Gastrocnemius medialis (tissue), 4 donors: ENCODE data around the gene OGFOD2. TPM values are rescaled to one million over a fixed set of nuclear protein-coding genes. Genes with fewer than 3 reads are reported as not detected.

Experiments used
- ATAC-seq, 2 donors: fragments of 150-250 bp; one replicate each; pipeline ENCODE4 v1.9.1; 2016
- DNase-seq, 2 donors: peaks; one replicate each; pipeline ENCODE4 v3.0.0-alpha.2; 2019
- H3K27ac ChIP-seq, 4 donors: fragments of 200-600 bp; sonication (generic); 1 replicate in 1 of 4; 2 replicates in 3 of 4; pipeline ENCODE4 v1.5.1; 2016 to 2018; ENCODE audit warnings: mild to moderate bottlenecking in 2 of 4, moderate library complexity in 1 of 4
- H3K27me3 ChIP-seq, 3 donors: fragments of 200-600 bp; sonication (generic) in 2 of 3; 1 replicate in 1 of 3; 2 replicates in 2 of 3; pipeline versions ENCODE4 v1.5.1 to v1.6.0; 2016 to 2019; ENCODE audit warnings: mild to moderate bottlenecking in 1 of 3, moderate library complexity in 1 of 3
- H3K36me3 ChIP-seq, 2 donors: fragments of 200-600 bp; sonication (generic) in 1 of 2; one replicate each; pipeline ENCODE4 v1.5.1; 2017 to 2018
- H3K4me1 ChIP-seq, 2 donors: fragments of 200-600 bp; sonication (generic) in 1 of 2; one replicate each; pipeline ENCODE4 v1.5.1; 2016 to 2017; ENCODE audit warnings: mild to moderate bottlenecking in 2 of 2
- H3K4me3 ChIP-seq, 4 donors: fragments of 200-600 bp; sonication (generic) in 3 of 4; 1 replicate in 1 of 4; 2 replicates in 3 of 4; pipeline ENCODE4 v1.5.1; 2016 to 2019; ENCODE audit warnings: mild to moderate bottlenecking in 2 of 4
- H3K9me3 ChIP-seq, 3 donors: fragments of 200-600 bp; sonication (generic) in 2 of 3; 1 replicate in 1 of 3; 2 replicates in 2 of 3; pipeline ENCODE4 v1.5.1; 2016 to 2019
- POLR2A ChIP-seq, 2 donors: fragments of 450-650 bp; IDR thresholded peaks; one replicate each; pipeline ENCODE4 v1.6.1; 2017; ENCODE audit warnings: antibody characterized with exemption in 2 of 2, mild to moderate bottlenecking in 2 of 2, moderate library complexity in 2 of 2
- in situ Hi-C, 4 donors: fragments of 200-750 bp; cut with MboI; loops; one replicate each; pipeline versions ENCODE4 v1.15.0 to v1.8.0; 2017; ENCODE audit warnings: low sequenced_read_pairs in 4 of 4
- intact Hi-C: fragments of 100-400 bp; cut with DNase I; formaldehyde crosslinking; loops from one replicate; pipeline ENCODE4 v1.15.1; 2023; ENCODE audit warnings: low total_unique reads
- total RNA-seq, 4 donors: library from RNA; depleted of rRNA; stranded (reverse); fragments of >200 nt; gene quantifications; one replicate each; pipeline versions ENCODE4 v1.1.0 to v1.2.3, GENCODE V29; 2016
- TF ChIP-seq, protein P1 (sequence below), 5 experiments: fragments of 450-650 bp in 3 of 5; fragments of 200-600 bp in 2 of 5; sonication (generic) in 2 of 5; IDR thresholded peaks in 4 of 5; conservative IDR thresholded peaks in 1 of 5; 1 replicate in 4 of 5; 2 replicates in 1 of 5; pipeline ENCODE4 v1.5.1; 2016 to 2019; ENCODE audit warnings: antibody characterized with exemption in 5 of 5, mild to moderate bottlenecking in 3 of 5, moderate library complexity in 3 of 5

OGFOD2 gene
- total RNA-seq, 4 donors from 2014 or later = 3.2 to 11.7 (median 7.8) TPM

DNA sequence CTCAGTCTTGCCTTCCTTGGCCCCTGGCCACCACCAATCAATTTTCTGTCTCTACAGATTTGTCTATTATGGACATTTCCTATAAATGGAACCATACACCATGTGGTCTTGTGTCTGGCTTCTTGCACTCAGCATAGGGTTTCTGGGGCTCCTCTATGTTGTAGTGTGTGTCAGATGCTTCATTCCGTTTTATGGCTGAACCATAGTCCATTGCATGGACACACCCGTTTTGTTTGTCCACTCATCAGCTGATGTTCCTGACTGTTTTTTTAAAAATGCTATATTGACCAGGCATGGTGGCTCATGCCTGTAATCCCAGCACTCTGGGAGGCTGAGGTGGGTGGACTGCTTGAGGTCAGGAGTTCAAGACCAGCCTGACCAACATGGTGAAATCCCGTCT, 26.4 kb downstream of the OGFOD2 start:
- no peak for DNase-seq
- in situ Hi-C loops = no loop called here

GRCh38 chr12:123003257-123003656, 28.2 kb downstream of the OGFOD2 start:
- no peak for DNase-seq

More for the DNA sequence above, 26.4 kb downstream of the OGFOD2 start:
- Histone ChIP-seq H3K27me3 (no peaks in the 10 kb centered on the region), H3K9me3 (no peaks in the 10 kb centered on the region), H3K4me3 (no peak overlapping the region), H3K36me3 (no peaks in the 10 kb centered on the region), H3K27ac (no peak overlapping the region), H3K4me1 (peaks cover 5 to 25% of the 10 kb centered on the region in 2 donors)
- ATAC-seq = no peak
- intact Hi-C loops = no loop called here
- TF ChIP-seq POLR2A (IDR thresholded peaks at IDR 0.05) = no peak
- TF ChIP-seq, protein P1, sequence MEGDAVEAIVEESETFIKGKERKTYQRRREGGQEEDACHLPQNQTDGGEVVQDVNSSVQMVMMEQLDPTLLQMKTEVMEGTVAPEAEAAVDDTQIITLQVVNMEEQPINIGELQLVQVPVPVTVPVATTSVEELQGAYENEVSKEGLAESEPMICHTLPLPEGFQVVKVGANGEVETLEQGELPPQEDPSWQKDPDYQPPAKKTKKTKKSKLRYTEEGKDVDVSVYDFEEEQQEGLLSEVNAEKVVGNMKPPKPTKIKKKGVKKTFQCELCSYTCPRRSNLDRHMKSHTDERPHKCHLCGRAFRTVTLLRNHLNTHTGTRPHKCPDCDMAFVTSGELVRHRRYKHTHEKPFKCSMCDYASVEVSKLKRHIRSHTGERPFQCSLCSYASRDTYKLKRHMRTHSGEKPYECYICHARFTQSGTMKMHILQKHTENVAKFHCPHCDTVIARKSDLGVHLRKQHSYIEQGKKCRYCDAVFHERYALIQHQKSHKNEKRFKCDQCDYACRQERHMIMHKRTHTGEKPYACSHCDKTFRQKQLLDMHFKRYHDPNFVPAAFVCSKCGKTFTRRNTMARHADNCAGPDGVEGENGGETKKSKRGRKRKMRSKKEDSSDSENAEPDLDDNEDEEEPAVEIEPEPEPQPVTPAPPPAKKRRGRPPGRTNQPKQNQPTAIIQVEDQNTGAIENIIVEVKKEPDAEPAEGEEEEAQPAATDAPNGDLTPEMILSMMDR (IDR thresholded peaks at IDR 0.05 in 4 of 5, conservative IDR thresholded peaks at IDR 0.05 in 1 of 5) = no peak

GRCh38 chr12:123004287-123004686, 29.2 kb downstream of the OGFOD2 start:
- Histone ChIP-seq H3K27me3 (no peaks in the 10 kb centered on the region), H3K27ac (no peak overlapping the region), H3K9me3 (no peaks in the 10 kb centered on the region), H3K4me3 (no peak overlapping the region), H3K36me3 (no peaks in the 10 kb centered on the region), H3K4me1 (peaks cover 5 to 8% of the 10 kb centered on the region in 2 donors)
- TF ChIP-seq POLR2A (IDR thresholded peaks at IDR 0.05) = no peak
- TF ChIP-seq, protein P1 (IDR thresholded peaks at IDR 0.05 in 4 of 5, conservative IDR thresholded peaks at IDR 0.05 in 1 of 5) = no peak
- DNase-seq (no peak), ATAC-seq (no peak)
- in situ Hi-C loops = no loop called here
- intact Hi-C loops = no loop called here

More at GRCh38 chr12:123003257-123003656, 28.2 kb downstream of the OGFOD2 start:
- H3K27me3 ChIP-seq = no peaks in the 10 kb centered on the region
- H3K36me3 ChIP-seq = no peaks in the 10 kb centered on the region
- intact Hi-C loops = no loop called here
- H3K4me1 ChIP-seq = peaks cover 5 to 18% of the 10 kb centered on the region in 2 donors
- no peaks in the 10 kb centered on the region for H3K9me3 ChIP-seq
- in situ Hi-C loops = no loop called here
- H3K27ac ChIP-seq = no peak overlapping the region
- no peak overlapping the region for H3K4me3 ChIP-seq
- TF ChIP-seq POLR2A (IDR thresholded peaks at IDR 0.05) = no peak
- TF ChIP-seq, protein P1 (IDR thresholded peaks at IDR 0.05 in 4 of 5, conservative IDR thresholded peaks at IDR 0.05 in 1 of 5) = no peak
- ATAC-seq = no peak

DNA sequence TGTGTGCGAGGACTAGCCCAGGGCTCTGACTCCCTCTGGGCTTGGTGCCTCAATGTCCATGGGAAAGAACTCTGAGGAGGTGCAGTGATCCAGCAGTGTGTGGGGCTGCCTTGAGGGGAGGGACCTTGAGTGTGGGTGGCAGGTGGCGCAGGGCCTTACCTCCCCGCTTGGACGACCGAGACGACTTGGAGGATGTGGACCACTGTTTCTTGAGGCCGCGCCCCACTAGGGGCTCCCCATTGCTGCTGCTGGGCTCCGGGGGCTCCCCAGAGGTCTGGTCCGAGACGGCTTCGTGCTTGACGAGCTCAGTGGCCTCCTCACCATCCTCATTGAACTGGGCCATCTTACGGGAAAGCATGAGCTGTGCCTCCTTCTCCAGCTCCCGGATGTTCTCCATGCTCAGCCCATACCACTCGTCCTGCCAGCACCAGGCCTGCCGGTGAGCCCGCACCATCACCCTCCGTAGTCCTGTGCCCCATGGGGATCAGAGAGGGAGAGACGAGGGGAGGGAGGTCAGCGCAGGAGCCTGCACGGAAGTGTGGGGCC, 30.1 kb downstream of the OGFOD2 start:
- Histone ChIP-seq H3K9me3 (no peaks in the 10 kb centered on the region), H3K27ac (no peak overlapping the region), H3K4me3 (no peak overlapping the region), H3K4me1 (no peaks in the 10 kb centered on the region), H3K36me3 (no peaks in the 10 kb centered on the region), H3K27me3 (no peaks in the 10 kb centered on the region)
- no peak for TF ChIP-seq POLR2A (IDR thresholded peaks at IDR 0.05)
- TF ChIP-seq, protein P1 (IDR thresholded peaks at IDR 0.05 in 4 of 5, conservative IDR thresholded peaks at IDR 0.05 in 1 of 5) = no peak
- DNase-seq = no peak
- ATAC-seq = no peak
- in situ Hi-C loops (no loop called here), intact Hi-C loops (no loop called here)

DNA sequence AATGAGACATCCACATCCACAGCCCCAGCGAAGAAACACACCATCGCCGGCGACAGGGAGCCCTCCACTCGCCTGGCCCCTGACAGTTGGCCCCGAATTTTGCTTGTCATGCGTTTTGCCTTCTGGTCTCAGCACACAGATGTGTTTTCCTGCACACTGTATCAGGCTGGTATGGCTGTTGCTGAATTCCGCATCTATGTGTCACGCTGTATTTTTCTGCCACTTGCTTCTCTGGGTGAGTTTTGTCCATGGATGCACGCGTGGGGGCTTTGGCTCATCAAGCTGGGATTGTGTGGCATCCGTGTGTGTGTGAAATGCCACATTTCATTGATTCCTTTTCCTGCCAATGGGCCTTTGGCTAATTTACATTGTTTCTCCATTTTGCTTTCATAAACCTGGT, 31.9 kb downstream of the OGFOD2 start:
- Histone ChIP-seq H3K27ac (no peak overlapping the region), H3K27me3 (no peaks in the 10 kb centered on the region), H3K36me3 (peaks cover 0 to 1% of the 10 kb centered on the region in 2 donors), H3K4me3 (no peak overlapping the region), H3K4me1 (no peaks in the 10 kb centered on the region), H3K9me3 (no peaks in the 10 kb centered on the region)
- TF ChIP-seq, protein P1 (IDR thresholded peaks at IDR 0.05 in 4 of 5, conservative IDR thresholded peaks at IDR 0.05 in 1 of 5) = no peak
- TF ChIP-seq POLR2A (IDR thresholded peaks at IDR 0.05) = no peak
- intact Hi-C loops = no loop called here
- DNase-seq (no peak), ATAC-seq (no peak)
- in situ Hi-C loops = no loop called here
